ENCODE data around the gene MPZL3.

DNA sequence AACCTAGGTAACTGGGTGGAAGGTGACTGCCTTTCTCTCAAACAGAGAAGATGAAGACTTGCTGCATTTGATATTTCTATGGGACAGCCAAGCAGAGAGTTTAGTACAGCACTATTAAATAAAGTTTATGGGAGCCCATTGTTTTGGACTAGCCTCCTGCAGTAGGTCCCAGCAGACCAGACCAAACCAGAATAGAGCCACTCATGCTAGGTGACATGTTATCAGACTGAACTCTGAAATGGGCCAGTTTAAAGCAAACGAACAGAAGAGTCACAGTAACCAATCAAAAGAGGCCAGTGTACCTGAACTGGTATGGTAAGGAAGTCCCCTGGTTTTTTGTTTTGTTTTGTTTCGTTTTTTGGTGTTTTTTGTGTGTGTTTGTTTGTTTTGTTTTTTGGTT lies 19.8 kb upstream of the MPZL3 start:
- TF ChIP-seq POLR2A (IDR thresholded peaks at IDR 0.05; ENCODE audit: low read depth, low read length) (no peak), TAF1 (IDR thresholded peaks at IDR 0.05; ENCODE audit: borderline replicate concordance, low read depth, low read length) (no peak), POLR2AphosphoS5 (IDR thresholded peaks at IDR 0.05; ENCODE audit: low read depth, low read length) (no peak)

All from GM12892 (cell line).